A549 (cell line): ENCODE measurements around the gene RAPH1.

Source experiments
- JUN ChIP-seq, 2 experiments: fragments of >200 bp; sonication (Bioruptor Twin); formaldehyde crosslinking; IDR thresholded peaks; 2 replicates in 1 of 2; 3 replicates in 1 of 2; pipeline ENCODE4 v1.6.1; 2016 to 2017
- NPAS2 ChIP-seq: fragments of 250-450 bp; sonication (Bioruptor Pico); IDR thresholded peaks from 2 replicates; pipeline ENCODE4 v1.8.0; 2022; ENCODE audit warnings: mild to moderate bottlenecking, moderate library complexity, borderline replicate concordance
- POLR2A ChIP-seq: IDR thresholded peaks from 2 replicates; pipeline ENCODE4 v1.6.1; 2012; ENCODE audit warnings: mild to moderate bottlenecking, low read length
- POLR2AphosphoS2 ChIP-seq: conservative IDR thresholded peaks from 2 replicates; pipeline ENCODE4 v1.6.1; 2012; ENCODE audit warnings: low read length, improper control_type of control experiment, inconsistent platforms
- RFX5 ChIP-seq: fragments of 450-650 bp; IDR thresholded peaks from 2 replicates; pipeline ENCODE4 v1.7.1; 2014; ENCODE audit warnings: antibody characterized with exemption, mild to moderate bottlenecking, moderate library complexity
- TF ChIP-seq, protein P1 (sequence below): fragments of >200 bp; sonication (Bioruptor Twin); formaldehyde crosslinking; IDR thresholded peaks from 3 replicates; pipeline ENCODE4 v1.5.1; 2016
- TF ChIP-seq, protein P2 (sequence below): fragments of 200-600 bp; sonication (generic); IDR thresholded peaks from 2 replicates; pipeline ENCODE4 v1.6.1; 2016; ENCODE audit warnings: antibody characterized with exemption, mild to moderate bottlenecking, moderate library complexity

DNA sequence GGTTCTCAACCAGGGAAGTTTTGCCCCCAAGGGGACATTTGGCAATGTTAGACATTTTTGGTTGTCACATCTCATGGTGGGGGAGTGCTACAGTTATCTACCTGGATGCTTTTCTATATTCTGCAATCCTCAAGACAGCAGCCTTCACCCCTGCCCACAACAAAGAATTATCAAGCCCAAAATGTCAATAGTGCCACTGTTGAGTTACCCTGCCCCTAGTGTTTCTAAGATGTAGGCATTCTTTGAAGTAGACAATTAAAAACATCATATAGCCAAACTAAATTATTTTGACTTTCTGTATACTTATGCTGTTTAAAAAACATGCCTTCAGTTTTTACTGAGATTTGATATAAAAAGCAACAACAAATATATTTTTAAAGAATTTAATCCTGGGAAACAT lies 158.9 kb downstream of the RAPH1 start:
- TF ChIP-seq RFX5 (no peak), NPAS2 (CRISPR knock-in tag) (no peak), POLR2AphosphoS2 (no peak), POLR2A (no peak), JUN (IDR thresholded peaks at IDR 0.05) (no peak)
- TF ChIP-seq, protein P1, sequence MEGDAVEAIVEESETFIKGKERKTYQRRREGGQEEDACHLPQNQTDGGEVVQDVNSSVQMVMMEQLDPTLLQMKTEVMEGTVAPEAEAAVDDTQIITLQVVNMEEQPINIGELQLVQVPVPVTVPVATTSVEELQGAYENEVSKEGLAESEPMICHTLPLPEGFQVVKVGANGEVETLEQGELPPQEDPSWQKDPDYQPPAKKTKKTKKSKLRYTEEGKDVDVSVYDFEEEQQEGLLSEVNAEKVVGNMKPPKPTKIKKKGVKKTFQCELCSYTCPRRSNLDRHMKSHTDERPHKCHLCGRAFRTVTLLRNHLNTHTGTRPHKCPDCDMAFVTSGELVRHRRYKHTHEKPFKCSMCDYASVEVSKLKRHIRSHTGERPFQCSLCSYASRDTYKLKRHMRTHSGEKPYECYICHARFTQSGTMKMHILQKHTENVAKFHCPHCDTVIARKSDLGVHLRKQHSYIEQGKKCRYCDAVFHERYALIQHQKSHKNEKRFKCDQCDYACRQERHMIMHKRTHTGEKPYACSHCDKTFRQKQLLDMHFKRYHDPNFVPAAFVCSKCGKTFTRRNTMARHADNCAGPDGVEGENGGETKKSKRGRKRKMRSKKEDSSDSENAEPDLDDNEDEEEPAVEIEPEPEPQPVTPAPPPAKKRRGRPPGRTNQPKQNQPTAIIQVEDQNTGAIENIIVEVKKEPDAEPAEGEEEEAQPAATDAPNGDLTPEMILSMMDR: 0 out of 3 replicates have a peak, but pooled peaks have one; percentile 10
- TF ChIP-seq, protein P2, sequence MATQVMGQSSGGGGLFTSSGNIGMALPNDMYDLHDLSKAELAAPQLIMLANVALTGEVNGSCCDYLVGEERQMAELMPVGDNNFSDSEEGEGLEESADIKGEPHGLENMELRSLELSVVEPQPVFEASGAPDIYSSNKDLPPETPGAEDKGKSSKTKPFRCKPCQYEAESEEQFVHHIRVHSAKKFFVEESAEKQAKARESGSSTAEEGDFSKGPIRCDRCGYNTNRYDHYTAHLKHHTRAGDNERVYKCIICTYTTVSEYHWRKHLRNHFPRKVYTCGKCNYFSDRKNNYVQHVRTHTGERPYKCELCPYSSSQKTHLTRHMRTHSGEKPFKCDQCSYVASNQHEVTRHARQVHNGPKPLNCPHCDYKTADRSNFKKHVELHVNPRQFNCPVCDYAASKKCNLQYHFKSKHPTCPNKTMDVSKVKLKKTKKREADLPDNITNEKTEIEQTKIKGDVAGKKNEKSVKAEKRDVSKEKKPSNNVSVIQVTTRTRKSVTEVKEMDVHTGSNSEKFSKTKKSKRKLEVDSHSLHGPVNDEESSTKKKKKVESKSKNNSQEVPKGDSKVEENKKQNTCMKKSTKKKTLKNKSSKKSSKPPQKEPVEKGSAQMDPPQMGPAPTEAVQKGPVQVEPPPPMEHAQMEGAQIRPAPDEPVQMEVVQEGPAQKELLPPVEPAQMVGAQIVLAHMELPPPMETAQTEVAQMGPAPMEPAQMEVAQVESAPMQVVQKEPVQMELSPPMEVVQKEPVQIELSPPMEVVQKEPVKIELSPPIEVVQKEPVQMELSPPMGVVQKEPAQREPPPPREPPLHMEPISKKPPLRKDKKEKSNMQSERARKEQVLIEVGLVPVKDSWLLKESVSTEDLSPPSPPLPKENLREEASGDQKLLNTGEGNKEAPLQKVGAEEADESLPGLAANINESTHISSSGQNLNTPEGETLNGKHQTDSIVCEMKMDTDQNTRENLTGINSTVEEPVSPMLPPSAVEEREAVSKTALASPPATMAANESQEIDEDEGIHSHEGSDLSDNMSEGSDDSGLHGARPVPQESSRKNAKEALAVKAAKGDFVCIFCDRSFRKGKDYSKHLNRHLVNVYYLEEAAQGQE: no peak
